Measurements from ENCODE around the gene CHST6. TPM values are rescaled to one million over a fixed set of nuclear protein-coding genes. Genes with fewer than 3 reads are reported as not detected.
"Not testable (repeated sequence)": the region's sequence is repeated elsewhere in the genome, so short reads cannot be mapped to it uniquely, and the experiment has no call there.

CHST6 gene
- total and polyA plus RNA-seq, 2 donors (not counting 1 experiment from before 2014, with no cell fraction given) = 0.17 TPM; not detected in 1

GRCh38 chr16:75502916-75503605 is 7.8 kb upstream of the CHST6 start:
- H2AFZ ChIP-seq (ENCODE audit: insufficient read depth, low read depth, low read length, poor library complexity, severe bottlenecking) = no peak overlapping the region
- DNase-seq = no peak
- TF ChIP-seq CTCF (IDR thresholded peaks at IDR 0.05) (no peak), EZH2 (IDR thresholded peaks at IDR 0.05; ENCODE audit: borderline replicate concordance, insufficient read depth, low read depth, low read length, poor library complexity, severe bottlenecking) (no peak)
- H3K27ac Mint-ChIP-seq = no peak overlapping the region
- ATAC-seq (ENCODE audit: low read depth) = no peak
- POLR2A ChIA-PET = interaction anchor here (0.7 kb wide), 1 partner anchor 9 kb away, joined by 7 read pairs; no protein-coding TSS in a partner anchor
- H4K20me1 ChIP-seq (ENCODE audit: control insufficient read depth, insufficient read depth, low read length, poor library complexity, severe bottlenecking) = no peaks in the 10 kb centered on the region
- 70% methylated on average over 3 of the region's 4 CpGs for WGBS (ENCODE audit: insufficient coverage)
- H3K9ac ChIP-seq (ENCODE audit: low read length) = no peak overlapping the region
- no peaks in the 10 kb centered on the region for H3K36me3 ChIP-seq (replicated peaks in 1 of 2; ENCODE audit: control extremely low read depth in 1 of 2, control insufficient read depth in 1 of 2, extremely low read depth in 1 of 2, insufficient read depth in 2 of 2, low read length in 1 of 2)
- peaks cover 0 to 3% (median 0%) of the 10 kb centered on the region in 4 experiments for H3K27me3 ChIP-seq (replicated peaks in 1 of 4; ENCODE audit: control extremely low read depth in 1 of 4, control insufficient read depth in 3 of 4, insufficient read depth in 4 of 4, low read length in 3 of 4)
- no peak overlapping the region for H3K27ac ChIP-seq (ENCODE audit: low read length in 2 of 2)
- H3K9me3 ChIP-seq (ENCODE audit: control extremely low read depth in 1 of 3, control insufficient read depth in 2 of 3, insufficient read depth in 1 of 3, low read length in 2 of 3) = no peaks in the 10 kb centered on the region
- no peaks in the 10 kb centered on the region for H3K4me1 ChIP-seq (ENCODE audit: control insufficient read depth in 2 of 2, insufficient read depth in 2 of 2, low read length in 2 of 2)
- H3K4me2 ChIP-seq (replicated peaks; ENCODE audit: low read depth, low read length, poor library complexity, severe bottlenecking) = no peak overlapping the region
- H3K9me3 Mint-ChIP-seq (ENCODE audit: insufficient read depth) = no peaks in the 10 kb centered on the region
- H3K4me3 Mint-ChIP-seq = no peak overlapping the region
- CTCF ChIA-PET = interaction anchor here (0.8 to 1.0 kb wide), 2 partner anchors 26 to 261 kb away, joined by 3 to 4 read pairs; no protein-coding TSS in a partner anchor
- no peak overlapping the region for H3K4me3 ChIP-seq (ENCODE audit: control extremely low read depth in 1 of 5, extremely low read depth in 1 of 5, insufficient read depth in 1 of 5, low read depth in 2 of 5, low read length in 4 of 5)
- H3K27me3 Mint-ChIP-seq = peaks cover 6% of the 10 kb centered on the region
- intact Hi-C loops (cut with micrococcal nuclease) = no loop called here
- no peaks in the 10 kb centered on the region for H3K79me2 ChIP-seq (ENCODE audit: control insufficient read depth, insufficient read depth, low read length)
- H3K4me1 Mint-ChIP-seq = no peaks in the 10 kb centered on the region

GRCh38 chr16:75501820-75502219 is 6.6 kb upstream of the CHST6 start:
- H3K27me3 ChIP-seq (replicated peaks in 1 of 4; ENCODE audit: control extremely low read depth in 1 of 4, control insufficient read depth in 3 of 4, insufficient read depth in 4 of 4, low read length in 3 of 4); intact Hi-C loops (cut with micrococcal nuclease); H3K27ac Mint-ChIP-seq; H3K9me3 Mint-ChIP-seq (ENCODE audit: insufficient read depth); H3K27ac ChIP-seq (ENCODE audit: low read length in 2 of 2); DNase-seq; H3K9me3 ChIP-seq (ENCODE audit: control extremely low read depth in 1 of 3, control insufficient read depth in 2 of 3, insufficient read depth in 1 of 3, low read length in 2 of 3); H3K4me3 ChIP-seq (ENCODE audit: control extremely low read depth in 1 of 5, extremely low read depth in 1 of 5, insufficient read depth in 1 of 5, low read depth in 2 of 5, low read length in 4 of 5); POLR2A ChIA-PET; H3K4me1 ChIP-seq (ENCODE audit: control insufficient read depth in 2 of 2, insufficient read depth in 2 of 2, low read length in 2 of 2); H3K79me2 ChIP-seq (ENCODE audit: control insufficient read depth, insufficient read depth, low read length); H2AFZ ChIP-seq (ENCODE audit: insufficient read depth, low read depth, low read length, poor library complexity, severe bottlenecking); H3K36me3 ChIP-seq (replicated peaks in 1 of 2; ENCODE audit: control extremely low read depth in 1 of 2, control insufficient read depth in 1 of 2, extremely low read depth in 1 of 2, insufficient read depth in 2 of 2, low read length in 1 of 2); H3K9ac ChIP-seq (ENCODE audit: low read length); H4K20me1 ChIP-seq (ENCODE audit: control insufficient read depth, insufficient read depth, low read length, poor library complexity, severe bottlenecking); H3K4me3 Mint-ChIP-seq; H3K4me1 Mint-ChIP-seq; CTCF ChIA-PET; H3K4me2 ChIP-seq (replicated peaks; ENCODE audit: low read depth, low read length, poor library complexity, severe bottlenecking); ATAC-seq (ENCODE audit: low read depth): not testable (repeated sequence)
- peaks cover 15% of the 10 kb centered on the region for H3K27me3 Mint-ChIP-seq
- 93% methylated on average over 2 of the region's 6 CpGs for WGBS (ENCODE audit: insufficient coverage)

Measured in B cell (primary cell).